Spleen (tissue), 7 donors: ENCODE results near the gene ABHD5.

ENCODE experiments used
- POLR2A ChIP-seq, 3 donors: fragments of 450-650 bp; IDR thresholded peaks; one replicate each; pipeline ENCODE4 v1.5.1; 2017; ENCODE audit warnings: antibody characterized with exemption in 3 of 3, mild to moderate bottlenecking in 1 of 3
- POLR2AphosphoS5 ChIP-seq, 3 donors: sonication (generic); formaldehyde crosslinking; IDR thresholded peaks; one replicate each; pipeline ENCODE4 v1.5.1; 2017; ENCODE audit warnings: antibody characterized with exemption in 3 of 3
- TF ChIP-seq, protein P1 (sequence below), 11 experiments: fragments of 200-600 bp in 7 of 11; fragments of 450-650 bp in 4 of 11; sonication (generic) in 4 of 11; IDR thresholded peaks in 8 of 11; conservative IDR thresholded peaks in 3 of 11; 1 replicate in 7 of 11; 2 replicates in 4 of 11; pipeline versions ENCODE4 v1.4.0 to v1.8.0; 2016 to 2021; ENCODE audit warnings: antibody characterized with exemption in 11 of 11, inconsistent platforms in 4 of 11, mild to moderate bottlenecking in 1 of 11
- donor health status: DM: no; HTN: no; CAD: no; lungs with moderate emphysema.
- donor health status: DM: no; HTN: no; CAD: no.
- donor health status: DM: no; HTN: no; CAD: no.

DNA sequence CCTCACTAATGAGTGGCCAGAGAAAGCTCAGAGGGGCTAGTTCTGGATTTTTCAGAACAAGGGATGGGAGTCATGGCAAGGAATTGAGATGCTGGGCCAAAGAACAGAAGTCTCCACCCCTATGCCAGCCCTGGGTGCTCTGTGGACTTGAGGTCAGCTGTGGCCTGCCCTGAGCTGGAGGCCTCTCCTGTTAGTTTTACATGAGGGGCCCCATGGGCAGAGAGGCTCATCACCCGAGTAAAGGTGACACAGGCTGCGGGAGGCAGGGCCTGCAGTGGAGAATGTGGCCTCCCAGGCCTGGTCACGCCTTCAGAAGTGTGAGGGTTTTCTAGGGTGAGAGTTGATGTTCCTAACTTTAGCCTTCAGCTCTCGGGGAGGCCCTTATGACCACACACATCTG, 44.9 kb downstream of the ABHD5 start:
- TF ChIP-seq POLR2A (IDR thresholded peaks at IDR 0.05): no peak
- TF ChIP-seq, protein P1, sequence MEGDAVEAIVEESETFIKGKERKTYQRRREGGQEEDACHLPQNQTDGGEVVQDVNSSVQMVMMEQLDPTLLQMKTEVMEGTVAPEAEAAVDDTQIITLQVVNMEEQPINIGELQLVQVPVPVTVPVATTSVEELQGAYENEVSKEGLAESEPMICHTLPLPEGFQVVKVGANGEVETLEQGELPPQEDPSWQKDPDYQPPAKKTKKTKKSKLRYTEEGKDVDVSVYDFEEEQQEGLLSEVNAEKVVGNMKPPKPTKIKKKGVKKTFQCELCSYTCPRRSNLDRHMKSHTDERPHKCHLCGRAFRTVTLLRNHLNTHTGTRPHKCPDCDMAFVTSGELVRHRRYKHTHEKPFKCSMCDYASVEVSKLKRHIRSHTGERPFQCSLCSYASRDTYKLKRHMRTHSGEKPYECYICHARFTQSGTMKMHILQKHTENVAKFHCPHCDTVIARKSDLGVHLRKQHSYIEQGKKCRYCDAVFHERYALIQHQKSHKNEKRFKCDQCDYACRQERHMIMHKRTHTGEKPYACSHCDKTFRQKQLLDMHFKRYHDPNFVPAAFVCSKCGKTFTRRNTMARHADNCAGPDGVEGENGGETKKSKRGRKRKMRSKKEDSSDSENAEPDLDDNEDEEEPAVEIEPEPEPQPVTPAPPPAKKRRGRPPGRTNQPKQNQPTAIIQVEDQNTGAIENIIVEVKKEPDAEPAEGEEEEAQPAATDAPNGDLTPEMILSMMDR (IDR thresholded peaks at IDR 0.05 in 8 of 11, conservative IDR thresholded peaks at IDR 0.05 in 3 of 11): no peak
- no peak for TF ChIP-seq POLR2AphosphoS5 (IDR thresholded peaks at IDR 0.05)
